ENCODE measurements around the gene C4orf50.

DNA sequence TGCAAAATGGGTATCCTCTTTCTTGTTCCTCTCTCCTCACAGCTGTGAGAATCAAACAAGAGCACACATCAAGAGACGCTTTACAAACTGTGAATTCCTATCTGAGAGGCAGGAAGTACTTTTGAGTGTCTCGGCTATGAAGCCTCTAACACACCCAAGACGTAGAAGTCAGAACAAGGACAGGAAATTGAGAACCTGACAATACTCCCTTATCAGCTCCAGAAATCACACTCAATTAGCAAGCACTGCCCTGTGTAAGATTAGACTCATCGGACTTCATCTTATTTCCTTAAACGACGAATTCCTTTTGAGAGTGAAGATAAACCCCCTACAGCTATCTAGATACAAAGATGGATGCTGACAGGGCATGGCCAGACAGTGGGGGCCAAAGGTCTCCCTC lies 74.7 kb downstream of the C4orf50 start:
- TF ChIP-seq CTCF (IDR thresholded peaks at IDR 0.05) (no peak), POLR2AphosphoS5 (IDR thresholded peaks at IDR 0.05; ENCODE audit: insufficient read depth in 1 of 2, low read depth in 1 of 2) (no peak), POLR2A (IDR thresholded peaks at IDR 0.05) (no peak)

Data from vagina (tissue), 2 donors.